ENCODE results near the gene MAML2. TPM values are rescaled to one million over a fixed set of nuclear protein-coding genes. Genes with fewer than 3 reads are reported as not detected.

MAML2 gene
- total and polyA plus RNA-seq, 9 of the 15 experiments (the other 6 are each of a cell fraction or from before 2014, with no cell fraction given), result 0.79 to 6.8 (median 4.8) TPM

GRCh38 chr11:96280444-96280843 is 62.6 kb downstream of the MAML2 start:
- Histone ChIP-seq H3K27me3 (ENCODE audit: control insufficient read depth in 2 of 2, insufficient read depth in 2 of 2, low read length in 2 of 2) (no peaks in the 10 kb centered on the region), H2AFZ (ENCODE audit: low read depth, low read length) (no peak overlapping the region), H3K79me2 (ENCODE audit: control insufficient read depth, insufficient read depth, low read length) (no peaks in the 10 kb centered on the region; the same call in 2 of the 3 replicates), H4K20me1 (replicated peaks; ENCODE audit: control insufficient read depth, insufficient read depth, low read length) (no peaks in the 10 kb centered on the region), H3K36me3 (ENCODE audit: control insufficient read depth, insufficient read depth, low read length) (no peaks in the 10 kb centered on the region), H3K9ac (ENCODE audit: insufficient read depth in 1 of 2, low read depth in 2 of 2, low read length in 2 of 2) (no peak overlapping the region), H3K9me3 (replicated peaks; ENCODE audit: control insufficient read depth, insufficient read depth, low read depth, low read length) (no peaks in the 10 kb centered on the region), H3K4me1 (replicated peaks in 1 of 2; ENCODE audit: control insufficient read depth in 2 of 2, insufficient read depth in 2 of 2, low read length in 2 of 2) (peaks cover 4 to 44% of the 10 kb centered on the region in 2 experiments), H3K9me1 (ENCODE audit: control insufficient read depth, insufficient read depth, low read length) (no peaks in the 10 kb centered on the region), H3K27ac (ENCODE audit: extremely low read depth, low read depth, low read length) (no peak overlapping the region), H3K4me3 (no peak overlapping the region), H3K4me2 (ENCODE audit: insufficient read depth, low read length) (no peak overlapping the region)
- in situ Hi-C loops (cut with MboI) (no loop called here), intact Hi-C loops (cut with micrococcal nuclease) (no loop called here)
- ChIA-PET POLR2A (interaction anchor here (1.0 to 1.7 kb wide), 3 partner anchors 14 to 198 kb away, joined by 3 to 6 read pairs (median 3); no protein-coding TSS in a partner anchor), CTCF (ENCODE audit: low intra/inter-chr PET ratio) (no interaction called here)
- DNase-seq (ENCODE audit: extremely low read depth in 1 of 4, low spot score in 3 of 4), result no peak
- ATAC-seq, result no peak
- FAIRE-seq, result no peak
- TF ChIP-seq TGIF2 (CRISPR knock-in tag; IDR thresholded peaks at IDR 0.05) (no peak), JUN (IDR thresholded peaks at IDR 0.05; ENCODE audit: borderline replicate concordance, low read depth, low read length) (no peak), JUN (CRISPR knock-in tag; IDR thresholded peaks at IDR 0.05; ENCODE audit: borderline replicate concordance) (no peak), E2F3 (CRISPR knock-in tag; IDR thresholded peaks at IDR 0.05) (no peak), ZNF133 (CRISPR knock-in tag; IDR thresholded peaks at IDR 0.05) (no peak), MAZ (CRISPR knock-in tag; conservative IDR thresholded peaks at IDR 0.05 in 1 of 2, IDR thresholded peaks at IDR 0.05 in 1 of 2) (no peak), DNMT1 (IDR thresholded peaks at IDR 0.05) (no peak), TEAD4 (IDR thresholded peaks at IDR 0.05; ENCODE audit: low read length) (no peak), TEAD4 (CRISPR knock-in tag; IDR thresholded peaks at IDR 0.05; ENCODE audit: borderline replicate concordance) (no peak), NFE2 (IDR thresholded peaks at IDR 0.05; ENCODE audit: low read depth) (no peak), LEF1 (IDR thresholded peaks at IDR 0.05) (no peak), ZNF76 (CRISPR knock-in tag; IDR thresholded peaks at IDR 0.05; ENCODE audit: borderline replicate concordance) (no peak), ZFP36 (IDR thresholded peaks at IDR 0.05; ENCODE audit: low read depth, low read length, partially characterized antibody) (no peak), GABPA (tag; conservative IDR thresholded peaks at IDR 0.05; ENCODE audit: low read depth) (no peak), POLR2G (IDR thresholded peaks at IDR 0.05; ENCODE audit: low read depth, low read length) (no peak), KAT2B (IDR thresholded peaks at IDR 0.05; ENCODE audit: low read depth, low read length) (no peak), ILF3 (IDR thresholded peaks at IDR 0.05; ENCODE audit: borderline replicate concordance) (no peak), TCFL5 (CRISPR knock-in tag; conservative IDR thresholded peaks at IDR 0.05) (no peak)
- TF ChIP-seq, protein P1, sequence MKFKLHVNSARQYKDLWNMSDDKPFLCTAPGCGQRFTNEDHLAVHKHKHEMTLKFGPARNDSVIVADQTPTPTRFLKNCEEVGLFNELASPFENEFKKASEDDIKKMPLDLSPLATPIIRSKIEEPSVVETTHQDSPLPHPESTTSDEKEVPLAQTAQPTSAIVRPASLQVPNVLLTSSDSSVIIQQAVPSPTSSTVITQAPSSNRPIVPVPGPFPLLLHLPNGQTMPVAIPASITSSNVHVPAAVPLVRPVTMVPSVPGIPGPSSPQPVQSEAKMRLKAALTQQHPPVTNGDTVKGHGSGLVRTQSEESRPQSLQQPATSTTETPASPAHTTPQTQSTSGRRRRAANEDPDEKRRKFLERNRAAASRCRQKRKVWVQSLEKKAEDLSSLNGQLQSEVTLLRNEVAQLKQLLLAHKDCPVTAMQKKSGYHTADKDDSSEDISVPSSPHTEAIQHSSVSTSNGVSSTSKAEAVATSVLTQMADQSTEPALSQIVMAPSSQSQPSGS (CRISPR knock-in tag; IDR thresholded peaks at IDR 0.05), result no peak
- 73% methylated on average over 1 of the region's 1 CpG for WGBS (ENCODE audit: insufficient coverage, low coverage, missing lambda C conversion rate)
- BruUV-seq (replicated peaks), result no TSS peak

Measured in K562 (cell line).